Dedifferentiated amniotic fluid mesenchymal stem cell (primary cell): Measurements from ENCODE around the gene CDK2AP2.
"Not testable (repeated sequence)": the region's sequence is repeated elsewhere in the genome, so short reads cannot be mapped to it uniquely, and the experiment has no call there.

Source experiments
- DNase-seq: peaks from one replicate; pipeline ENCODE4 v3.0.0-alpha.2; 2016; ENCODE audit errors: extremely low spot score

The CDK2AP2 gene

GRCh38 chr11:67523556-67524479, 15.9 kb upstream of the CDK2AP2 start:
- DNase-seq, result no peak

GRCh38 chr11:67522844-67523555, 15.0 kb upstream of the CDK2AP2 start, which contains the start of gene CABP2:
Gene CABP2 (minus strand): TSS chr11:67523446. CDS start chr11:67523326, 120 bp downstream.
- no peak for DNase-seq

GRCh38 chr11:67522338-67522737, 14.4 kb upstream of the CDK2AP2 start:
- DNase-seq, result no peak

- no peak for DNase-seq
Measured at GRCh38 chr11:67521924-67522323, 14.0 kb upstream of the CDK2AP2 start.

GRCh38 chr11:67520856-67521824, 13.2 kb upstream of the CDK2AP2 start:
- DNase-seq, result no peak

GRCh38 chr11:67519726-67520125, 11.8 kb upstream of the CDK2AP2 start:
- no peak for DNase-seq

GRCh38 chr11:67517784-67518552, 10.0 kb upstream of the CDK2AP2 start:
- DNase-seq, result no peak

GRCh38 chr11:67516806-67517205, 8.8 kb upstream of the CDK2AP2 start:
- no peak for DNase-seq

- no peak for DNase-seq
Measured at GRCh38 chr11:67514116-67514515, 6.2 kb upstream of the CDK2AP2 start.

- DNase-seq, result not testable (repeated sequence)
Measured at GRCh38 chr11:67511558-67511957, 3.6 kb upstream of the CDK2AP2 start.

- DNase-seq, result no peak
Measured at GRCh38 chr11:67510023-67510345, 2.0 kb upstream of the CDK2AP2 start.

GRCh38 chr11:67508486-67509121, 642 bp upstream of the CDK2AP2 start:
- DNase-seq, result peak; percentile 95

GRCh38 chr11:67507242-67507863, 609 bp downstream of the CDK2AP2 start:
- peak; percentile 38 for DNase-seq

- no peak for DNase-seq
Measured at GRCh38 chr11:67506426-67507051, 1.4 kb downstream of the CDK2AP2 start.

- peak; percentile 85 for DNase-seq
Measured at GRCh38 chr11:67505605-67506396, 2.2 kb downstream of the CDK2AP2 start.

- DNase-seq, result no peak
Measured at GRCh38 chr11:67504950-67505581, 2.9 kb downstream of the CDK2AP2 start, which contains the start of gene PITPNM1. Gene PITPNM1 (minus strand): TSS chr11:67505363. CDS start chr11:67504180, 1,183 bp downstream.

- DNase-seq, result no peak
Measured at GRCh38 chr11:67504005-67504949, 3.7 kb downstream of the CDK2AP2 start.
